ENCODE measurements around the gene PSKH1.
"Not testable (repeated sequence)": the region's sequence is repeated elsewhere in the genome, so short reads cannot be mapped to it uniquely, and the experiment has no call there.

The PSKH1 gene

DNA sequence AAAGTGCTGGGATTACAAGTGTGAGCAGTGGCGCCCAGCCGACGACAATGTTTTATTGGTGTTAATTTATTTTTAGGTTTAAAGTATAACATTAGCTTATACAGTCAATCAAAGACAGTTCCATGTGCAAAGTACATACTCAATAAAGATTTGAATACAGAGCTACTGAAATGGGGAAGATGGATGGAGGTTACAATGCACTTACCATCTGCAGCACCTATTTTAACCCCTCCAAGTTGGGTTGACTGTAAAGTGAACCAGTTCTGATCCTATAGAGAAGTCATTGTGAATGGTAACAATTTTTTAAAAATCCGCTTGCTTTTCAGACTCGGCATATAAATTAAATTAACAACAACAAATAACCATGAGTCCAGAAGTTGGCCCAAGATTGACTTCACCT is 679 bp upstream of the PSKH1 start:
- no peak for DNase-seq

DNA sequence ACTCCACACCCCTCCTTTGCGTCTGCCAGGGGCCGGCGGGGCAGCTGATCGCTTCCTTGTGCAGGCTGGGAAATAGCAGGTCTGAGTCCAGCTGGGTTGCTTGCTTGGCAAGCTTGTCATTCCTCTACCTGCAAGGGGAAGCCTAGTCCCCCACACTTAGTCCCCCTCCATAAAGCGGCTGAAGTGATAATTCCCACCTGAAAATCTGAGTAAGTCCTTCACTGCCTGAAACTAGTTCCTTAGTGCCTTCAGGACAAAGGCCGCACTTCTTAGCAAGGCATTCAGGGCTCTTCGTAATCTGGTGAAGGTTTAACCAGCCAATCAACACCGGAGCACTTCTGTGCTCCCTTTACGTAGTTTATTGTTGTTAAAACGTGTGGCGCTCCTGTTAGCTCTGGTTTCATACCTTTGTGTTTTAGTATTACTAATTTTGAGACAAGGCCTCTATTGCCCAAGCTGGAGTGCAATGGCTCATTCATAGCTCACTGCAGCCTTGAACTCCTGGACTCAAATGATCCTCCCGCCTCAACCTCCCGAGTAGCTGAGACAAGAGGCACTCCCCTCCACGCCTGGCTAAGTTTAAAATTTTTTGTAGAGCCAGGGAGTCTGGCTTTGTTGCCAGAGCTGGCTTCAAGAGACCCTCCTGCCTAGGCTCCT is 817 bp downstream of the PSKH1 start:
- no peak for DNase-seq

DNA sequence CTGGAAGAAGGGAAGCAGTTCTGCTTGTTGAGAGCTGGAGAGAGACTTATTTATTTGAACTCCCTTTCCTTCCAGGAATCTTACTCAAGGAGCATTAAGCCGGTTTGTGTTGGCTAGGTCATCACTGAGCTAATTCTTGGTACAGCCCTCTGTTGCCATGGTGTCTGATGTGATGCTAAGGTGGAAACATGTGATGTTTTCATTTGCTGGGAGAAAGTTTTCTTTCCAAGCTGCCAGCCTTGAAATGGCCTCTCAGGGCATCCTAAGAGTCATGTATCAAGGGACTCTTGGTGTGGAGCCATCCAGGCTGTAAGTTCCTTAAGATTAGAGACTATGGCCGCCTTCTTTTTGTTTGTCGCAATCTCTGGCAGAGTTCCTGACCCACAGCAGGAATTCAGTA is 4.2 kb downstream of the PSKH1 start:
- DNase-seq: no peak

DNA sequence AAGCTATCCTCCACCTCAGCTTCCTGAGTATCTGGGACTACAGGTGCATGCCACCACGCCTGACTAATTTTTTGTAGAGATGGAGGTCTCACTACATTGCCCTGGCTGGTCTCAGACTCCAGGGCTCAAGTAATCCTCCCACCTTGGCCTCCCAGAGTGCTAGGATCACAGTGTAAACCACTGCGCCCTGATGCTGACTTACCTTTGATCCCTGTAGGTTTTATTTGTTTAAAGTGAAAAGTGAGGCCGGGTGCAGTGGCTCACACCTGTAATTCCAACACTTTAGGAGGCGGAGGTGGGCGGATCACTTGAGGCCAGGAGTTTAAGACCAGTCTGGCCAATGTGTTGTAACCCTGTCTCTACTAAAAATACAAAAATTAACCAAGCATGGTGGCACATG is 8.7 kb downstream of the PSKH1 start:
- no peak for DNase-seq

DNA sequence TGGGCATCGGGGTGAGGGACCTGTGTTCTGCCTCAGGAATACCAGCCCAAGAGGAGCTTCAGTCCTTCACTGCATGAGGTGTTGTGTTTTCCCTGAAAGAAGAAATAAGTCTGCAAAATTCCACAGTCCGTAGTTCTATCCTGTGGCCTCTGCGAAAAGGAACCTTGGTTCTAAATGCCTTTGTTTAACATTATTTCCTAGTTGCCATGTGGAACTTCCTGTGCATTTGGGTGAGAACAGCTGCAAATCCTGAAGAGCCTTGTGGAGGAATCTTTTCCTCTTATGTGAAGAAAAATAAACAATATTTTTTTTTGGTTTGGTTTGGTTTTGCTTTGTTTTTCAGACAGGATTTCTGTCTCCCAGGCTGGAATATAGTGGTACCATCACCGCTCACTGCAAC is 9.8 kb downstream of the PSKH1 start:
- no peak for DNase-seq

DNA sequence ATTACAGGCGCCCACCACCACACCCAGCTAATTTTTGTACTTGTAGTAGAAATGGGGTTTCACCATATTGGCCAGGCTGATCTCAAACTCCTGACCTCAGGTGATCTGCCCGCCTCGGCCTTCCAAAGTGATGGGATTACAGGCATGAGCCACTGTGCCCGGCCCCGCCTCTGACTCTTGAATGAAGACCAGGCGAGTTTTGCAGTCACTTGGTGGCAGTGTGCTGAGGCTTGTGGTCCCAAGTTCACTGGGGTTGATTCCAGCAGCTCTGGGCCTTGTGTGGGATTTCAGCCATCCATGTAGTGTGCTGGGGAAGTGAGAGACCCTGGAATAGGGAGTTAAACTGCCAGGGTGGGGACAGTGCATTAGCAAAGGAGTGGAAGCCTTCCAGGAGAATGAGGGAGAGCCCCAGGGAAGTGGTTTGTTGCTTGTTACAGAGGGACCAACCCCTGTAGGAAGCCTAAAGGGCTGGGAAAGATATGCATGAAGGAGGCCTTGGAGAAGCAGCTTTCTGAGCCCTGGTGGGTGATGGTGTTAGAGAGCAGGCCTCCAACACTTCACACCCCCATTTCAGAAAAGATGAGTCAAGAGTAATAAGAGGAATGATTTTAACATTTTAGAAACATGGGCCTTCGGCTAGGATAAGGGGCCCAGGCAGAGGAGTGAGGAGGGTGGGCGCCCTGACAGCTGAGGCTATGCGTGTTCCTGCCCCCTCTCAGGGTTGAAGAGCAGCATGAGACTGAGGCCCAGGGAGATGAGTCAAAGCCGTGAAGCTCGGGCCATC is 14.5 kb downstream of the PSKH1 start:
- no peak for DNase-seq

DNA sequence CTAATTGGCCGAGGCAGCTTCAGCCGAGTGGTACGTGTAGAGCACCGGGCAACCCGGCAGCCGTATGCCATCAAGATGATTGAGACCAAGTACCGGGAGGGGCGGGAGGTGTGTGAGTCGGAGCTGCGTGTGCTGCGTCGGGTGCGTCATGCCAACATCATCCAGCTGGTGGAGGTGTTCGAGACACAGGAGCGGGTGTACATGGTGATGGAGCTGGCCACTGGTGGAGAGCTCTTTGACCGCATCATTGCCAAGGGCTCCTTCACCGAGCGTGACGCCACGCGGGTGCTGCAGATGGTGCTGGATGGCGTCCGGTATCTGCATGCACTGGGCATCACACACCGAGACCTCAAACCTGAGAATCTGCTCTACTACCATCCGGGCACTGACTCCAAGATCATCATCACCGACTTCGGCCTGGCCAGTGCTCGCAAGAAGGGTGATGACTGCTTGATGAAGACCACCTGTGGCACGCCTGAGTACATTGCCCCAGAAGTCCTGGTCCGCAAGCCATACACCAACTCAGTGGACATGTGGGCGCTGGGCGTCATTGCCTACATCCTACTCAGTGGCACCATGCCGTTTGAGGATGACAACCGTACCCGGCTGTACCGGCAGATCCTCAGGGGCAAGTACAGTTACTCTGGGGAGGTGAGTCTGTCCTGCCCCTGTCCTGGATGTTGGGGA is 16.1 kb downstream of the PSKH1 start:
- no peak for DNase-seq

DNA sequence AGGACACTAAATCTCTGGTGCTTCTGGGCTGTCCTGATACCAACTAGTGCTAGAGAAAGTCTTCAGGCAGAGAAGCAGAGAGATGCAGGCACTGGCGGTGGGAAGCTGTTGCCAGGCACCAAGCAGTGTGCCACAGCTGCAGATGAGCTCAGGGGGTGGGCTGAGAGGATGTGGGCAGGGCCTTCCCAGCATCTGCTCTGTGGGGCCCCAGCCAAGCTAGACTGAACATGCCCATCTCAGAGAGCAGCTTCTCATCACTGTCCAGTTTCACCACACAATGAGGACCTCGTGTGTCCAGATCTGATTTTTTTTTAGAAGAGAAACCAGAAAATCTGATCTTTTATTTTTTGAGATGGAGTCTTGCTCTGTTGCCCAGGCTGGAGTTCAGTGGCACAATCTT is 17.1 kb downstream of the PSKH1 start:
- no peak for DNase-seq

DNA sequence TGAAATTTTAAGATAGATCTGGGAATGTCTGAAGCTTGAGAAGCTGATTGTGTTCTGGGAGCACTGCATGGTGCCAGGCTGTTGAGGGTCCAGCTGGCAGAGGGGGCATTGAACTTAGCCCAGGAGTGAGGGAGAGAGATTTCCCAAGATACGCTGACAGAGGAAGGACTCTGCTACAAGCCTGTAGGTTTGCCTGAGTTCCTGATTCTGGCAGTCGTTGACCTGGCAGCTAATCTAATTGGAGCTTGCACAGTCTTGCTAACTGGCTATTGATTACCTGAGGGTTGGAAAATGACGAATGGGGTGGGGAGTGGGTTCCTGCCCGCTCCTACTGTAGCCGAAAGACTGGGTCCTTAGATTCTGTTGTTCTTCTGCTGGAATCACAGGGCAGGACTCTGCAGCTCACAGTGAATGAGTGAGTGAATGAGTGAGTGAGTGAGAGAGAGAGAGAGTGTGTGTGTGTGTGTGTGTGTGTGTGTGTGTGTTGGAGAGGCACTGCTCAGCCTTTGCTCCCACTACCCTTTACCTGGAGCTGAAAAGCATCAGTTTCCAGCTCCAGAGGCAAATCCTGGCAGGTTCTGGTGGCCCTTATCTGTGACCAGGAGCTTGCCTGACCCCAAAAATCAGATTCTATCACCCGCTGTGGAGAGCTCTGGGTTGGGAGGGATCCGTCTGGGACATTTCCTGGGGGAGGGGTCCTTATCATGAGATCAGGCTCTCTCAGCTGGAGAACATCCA is 21.9 kb downstream of the PSKH1 start:
- no peak for DNase-seq

DNA sequence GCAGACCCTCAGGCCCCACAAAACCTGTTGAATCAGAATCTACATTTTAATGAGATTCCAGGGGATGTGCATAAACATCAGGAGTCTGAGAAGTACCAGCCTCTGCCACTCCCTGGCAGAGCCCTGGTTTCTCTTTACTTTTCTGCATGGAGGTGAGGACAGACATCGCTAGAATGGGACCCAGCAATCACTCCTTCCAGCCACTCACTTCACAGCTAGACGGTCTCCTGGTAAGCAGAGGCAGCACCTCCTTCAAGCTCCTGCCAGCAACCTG is 22.4 kb downstream of the PSKH1 start:
- DNase-seq: not testable (repeated sequence)

DNA sequence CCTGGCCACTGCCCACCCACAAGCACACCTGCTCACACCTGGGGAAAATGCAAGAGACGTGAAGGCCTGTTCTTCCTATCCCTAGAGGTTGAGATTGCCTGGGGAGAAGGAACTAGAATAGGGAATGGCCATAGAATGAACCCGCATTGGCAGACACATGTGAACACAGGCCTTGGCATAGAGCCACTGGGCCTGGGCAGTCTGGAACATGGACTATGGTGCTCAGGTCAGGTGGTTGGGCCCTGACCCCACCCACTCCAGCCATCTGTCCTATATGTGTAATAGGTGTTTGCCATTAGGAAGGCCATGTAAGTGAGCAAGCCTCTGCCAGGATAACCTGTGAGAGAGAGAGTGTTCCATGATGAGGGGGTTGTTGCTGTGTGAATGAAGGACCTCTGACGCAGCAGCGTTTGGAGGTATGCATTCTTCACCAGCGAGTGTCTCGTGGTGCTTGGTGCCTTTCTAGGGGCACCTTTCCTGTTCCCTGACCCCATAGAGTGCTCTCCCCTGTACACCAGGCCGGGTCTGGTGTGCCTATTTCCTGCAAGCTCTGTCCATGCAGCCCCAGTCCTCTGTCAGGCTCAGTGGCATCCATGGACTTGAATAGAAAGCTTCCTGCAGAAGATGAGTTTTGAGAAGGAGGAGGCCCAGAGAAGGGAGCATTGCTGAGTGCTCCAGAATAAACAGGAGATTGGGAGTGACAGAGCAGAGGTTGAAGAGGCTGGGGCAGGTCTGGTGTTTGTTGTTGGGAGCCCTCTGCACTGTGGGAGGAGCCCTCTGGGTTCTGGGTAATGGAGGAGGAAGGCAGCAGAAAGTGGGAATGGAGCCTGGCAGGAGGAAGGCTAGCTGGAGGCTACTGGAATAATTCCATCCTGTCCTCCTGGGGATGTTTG is 23.0 kb downstream of the PSKH1 start:
- DNase-seq: no peak

DNA sequence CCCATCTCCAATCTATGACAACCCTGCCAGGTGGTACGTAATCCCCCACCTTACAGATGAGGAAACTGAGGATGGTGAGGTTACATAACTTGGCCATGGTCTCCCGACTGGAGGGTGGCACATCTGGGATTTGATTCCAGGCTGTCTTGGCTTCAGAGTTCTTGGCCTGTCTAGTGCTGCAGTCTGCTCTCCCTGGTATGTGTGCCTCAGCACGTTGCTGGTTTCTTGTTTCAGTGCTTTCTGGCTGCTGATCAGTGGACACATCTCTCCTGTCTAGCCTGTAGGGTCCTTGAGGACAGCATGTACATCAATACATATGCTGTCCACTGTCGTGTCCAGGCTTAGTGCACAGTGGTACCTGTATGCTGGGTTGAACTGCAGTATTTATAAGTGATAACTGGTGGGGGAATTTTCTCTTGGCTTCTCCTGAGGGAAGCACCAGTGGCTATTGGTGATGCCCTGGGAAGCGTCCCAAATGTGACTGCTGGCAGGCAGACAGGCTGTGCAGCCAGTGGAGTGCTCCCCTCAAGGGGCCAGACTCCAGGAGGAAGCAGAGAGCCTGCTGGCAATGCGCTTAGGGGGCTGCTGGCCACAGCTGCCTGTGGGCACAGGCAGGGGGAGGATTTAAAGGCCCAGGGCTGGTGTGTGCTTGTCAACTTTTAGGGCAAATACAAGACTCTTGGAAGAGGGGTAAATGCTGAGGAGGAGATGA is 24.2 kb downstream of the PSKH1 start:
- no peak for DNase-seq

DNA sequence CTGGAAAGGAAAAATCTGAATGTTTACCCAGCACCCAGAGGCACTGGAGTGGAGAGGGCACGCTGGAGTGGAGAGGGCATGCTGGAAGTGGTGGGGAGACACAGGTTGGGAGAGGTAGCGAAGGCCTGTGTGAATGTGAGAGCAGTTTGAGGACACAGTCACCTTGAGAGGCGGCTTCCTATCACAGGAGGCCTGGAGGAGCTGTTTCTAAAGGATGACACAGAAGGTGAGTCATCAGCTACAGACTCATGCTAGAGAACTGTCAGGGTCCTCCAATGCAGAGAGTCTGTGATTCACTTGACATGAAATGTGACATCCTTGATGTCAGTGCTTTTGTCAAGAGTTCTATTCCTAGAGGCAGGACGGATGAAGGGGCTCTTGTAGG is 24.8 kb downstream of the PSKH1 start:
- peak; percentile 89 for DNase-seq

DNA sequence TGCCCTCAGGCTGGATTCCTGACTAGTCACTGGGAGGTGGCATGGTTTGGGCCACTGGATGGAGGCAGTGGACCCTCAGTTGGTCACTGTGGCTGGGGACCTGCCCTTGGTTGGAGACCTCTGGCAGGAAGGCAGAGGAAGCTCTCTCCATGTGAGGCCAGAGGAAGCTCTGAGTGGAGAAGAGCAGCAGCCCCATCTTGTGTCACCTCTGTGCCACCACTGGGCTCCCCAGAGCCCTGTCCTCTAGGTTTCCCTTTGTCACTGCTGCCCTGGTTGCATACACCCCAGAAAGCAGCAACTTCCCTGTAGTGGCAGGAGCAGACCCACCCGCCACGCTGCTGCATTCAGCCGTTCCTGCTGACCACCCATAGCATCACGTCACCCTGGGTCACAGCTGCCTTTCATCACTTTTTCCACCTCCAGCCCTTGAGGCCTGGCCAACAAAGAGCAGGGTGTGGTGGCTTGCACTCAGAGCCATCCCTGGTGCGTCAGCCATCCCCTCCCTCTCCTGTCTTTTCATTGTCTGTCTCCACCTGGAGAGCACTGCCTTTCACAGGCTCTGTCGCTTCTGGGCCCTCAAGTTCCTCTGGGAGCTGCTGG is 26.7 kb downstream of the PSKH1 start:
- DNase-seq: no peak

DNA sequence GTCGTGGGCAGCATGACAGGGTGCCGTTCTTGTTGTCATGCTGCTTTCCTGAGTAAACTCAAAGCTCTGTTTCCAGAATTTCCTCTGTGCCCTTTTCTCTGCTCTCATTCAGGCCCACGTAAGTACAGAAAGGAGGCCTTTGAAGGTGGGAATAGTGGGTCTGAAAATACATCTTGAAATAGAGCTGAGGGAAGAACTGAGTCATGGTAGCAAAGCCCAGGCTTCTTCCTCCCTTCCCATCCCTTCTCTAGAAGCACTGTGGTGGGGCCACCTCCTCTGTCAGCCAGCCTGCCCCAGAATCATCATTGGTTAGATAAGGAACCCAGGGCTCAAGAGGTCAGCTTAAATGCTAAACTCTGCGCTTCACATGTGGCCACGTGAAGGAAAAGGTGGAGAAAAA is 29.2 kb downstream of the PSKH1 start:
- no peak for DNase-seq

DNA sequence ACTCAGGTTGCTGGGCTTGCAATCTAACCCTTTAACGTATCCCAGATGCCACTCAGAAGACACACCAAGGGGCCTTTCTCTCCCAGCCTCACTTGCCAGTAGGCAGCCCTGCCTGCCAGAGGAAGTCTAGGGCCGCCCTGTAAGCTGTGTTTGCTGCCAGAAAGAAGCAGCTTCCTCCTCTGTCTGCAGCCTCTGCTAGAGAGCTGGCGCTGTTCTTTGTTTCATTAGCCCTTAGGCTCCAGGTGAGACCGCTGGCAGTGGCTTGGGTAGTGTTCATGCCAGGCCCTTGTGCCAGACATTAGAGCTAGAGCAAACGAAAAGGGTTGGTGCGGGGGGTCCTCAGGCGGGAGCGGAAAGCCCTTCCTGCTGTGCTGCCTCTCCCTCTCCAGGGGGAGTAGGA is 29.7 kb downstream of the PSKH1 start:
- DNase-seq: no peak

DNA sequence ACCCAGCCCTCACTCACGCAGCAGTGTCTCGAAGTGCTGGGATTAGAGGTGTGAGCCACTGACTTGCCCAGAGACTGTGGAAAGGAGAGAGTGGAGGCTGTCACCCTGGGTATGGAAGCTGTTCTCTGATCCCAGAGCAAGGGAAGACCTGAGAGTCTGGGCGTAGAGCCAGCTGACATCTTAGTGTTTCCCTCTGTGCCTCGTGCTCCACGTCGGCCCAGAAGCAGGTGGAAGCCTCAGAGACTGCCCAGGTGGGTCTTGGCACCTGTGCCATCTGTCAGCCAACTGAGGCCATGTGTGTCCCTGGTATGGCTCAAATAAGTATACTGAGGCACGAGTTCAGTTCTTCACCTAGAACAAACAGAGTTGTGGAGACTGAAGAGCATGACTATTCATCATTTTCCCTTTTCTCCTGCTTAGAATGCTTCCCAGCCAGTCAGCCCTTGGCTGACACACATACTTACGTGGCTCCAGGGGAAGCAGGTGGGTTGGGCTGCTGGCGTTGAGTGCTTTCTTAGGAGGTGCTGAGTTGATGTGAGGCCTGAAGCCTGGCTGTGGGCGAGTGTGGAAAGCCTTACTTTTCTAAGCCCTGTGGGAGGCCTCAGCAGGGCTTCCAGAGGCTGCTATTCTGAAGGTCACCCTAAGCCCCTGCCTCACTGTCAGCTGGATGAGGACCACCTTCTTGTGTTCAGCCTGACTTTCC is 30.5 kb downstream of the PSKH1 start:
- no peak for DNase-seq

DNA sequence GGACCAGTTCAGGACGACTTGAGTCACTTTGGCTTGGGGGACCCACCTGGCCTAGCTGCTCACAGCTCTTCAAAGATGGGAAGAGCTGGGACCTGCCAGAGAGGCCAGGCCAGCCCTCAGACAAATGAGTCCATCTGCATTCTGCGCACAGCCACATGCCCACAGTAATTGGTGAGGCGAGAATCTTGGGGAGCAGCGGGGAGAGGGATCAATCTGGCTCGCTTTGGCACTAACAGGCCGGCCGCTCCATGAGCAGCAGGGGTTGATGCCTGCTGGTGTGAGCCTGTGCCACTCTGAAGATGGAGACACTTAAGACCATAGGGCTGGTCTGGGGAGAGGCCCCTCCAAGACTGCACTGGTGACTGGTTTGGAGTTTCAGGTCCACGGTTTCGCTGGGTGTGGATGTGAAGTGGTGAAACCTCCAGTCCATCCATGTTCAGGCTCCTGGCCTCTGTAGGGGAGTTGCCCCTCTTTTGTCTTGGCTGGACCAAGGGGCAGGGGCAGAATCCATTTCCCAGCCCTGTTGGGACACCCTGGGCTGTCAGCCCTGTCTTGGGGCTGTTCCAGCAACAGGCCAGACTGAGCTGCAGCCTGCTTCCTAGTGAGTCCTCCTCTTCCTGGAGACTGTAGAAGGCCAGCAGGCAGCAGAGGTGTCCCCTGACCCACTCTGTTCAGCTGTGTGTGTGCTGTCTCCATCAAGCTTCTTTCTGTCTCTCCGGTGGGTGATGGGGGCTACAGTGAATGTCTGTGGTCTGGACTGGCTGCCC is 31.3 kb downstream of the PSKH1 start:
- DNase-seq: no peak

DNA sequence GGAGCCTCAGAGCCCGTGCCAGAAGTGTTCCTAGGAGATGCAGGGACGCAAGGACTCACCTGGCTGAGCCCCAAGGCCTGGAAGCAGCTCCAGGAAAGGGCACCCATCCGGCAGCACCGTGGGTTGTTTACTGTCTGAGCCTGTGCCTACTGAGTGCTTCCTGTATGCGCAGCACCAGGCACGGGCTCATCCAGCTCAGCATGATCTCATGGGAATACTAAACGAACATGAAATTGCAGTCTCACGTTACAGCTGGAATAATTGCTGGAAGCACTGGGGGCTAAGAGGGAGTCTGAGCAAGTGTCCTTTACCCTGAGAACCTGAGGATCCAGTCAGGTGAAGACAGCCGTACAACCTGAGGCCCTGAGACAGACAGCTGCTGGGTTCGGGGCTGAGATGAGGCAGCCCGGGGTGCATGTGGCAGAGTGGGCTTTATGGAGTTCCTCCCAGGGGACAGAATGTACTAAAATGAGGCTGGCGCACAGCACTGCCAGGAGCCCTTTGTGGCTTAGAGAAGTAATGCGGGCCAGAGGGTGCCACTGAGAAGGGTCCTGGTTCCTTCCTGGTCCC is 33.2 kb downstream of the PSKH1 start:
- no peak for DNase-seq

All from fibroblast of skin of right biceps (primary cell).